Osteoblast (primary cell): Measurements from ENCODE around the gene JPT2. TPM values are rescaled to one million over a fixed set of nuclear protein-coding genes. Genes with fewer than 3 reads are reported as not detected.

Experiments
- DNase-seq: peaks from one replicate; pipeline ENCODE4 v3.0.0; 2011; ENCODE audit warnings: low spot score, mixed read lengths; ENCODE audit not compliant: insufficient read length; ENCODE audit errors: missing footprints
- H2AFZ ChIP-seq: 2 replicates; pipeline ENCODE4 v1.6.0; 2011; ENCODE audit warnings: mild to moderate bottlenecking, low read length
- H3K27ac ChIP-seq: 2 replicates; pipeline ENCODE4 v1.5.1; 2011; ENCODE audit warnings: mild to moderate bottlenecking, low read depth, low read length, moderate library complexity
- H3K27me3 ChIP-seq: 2 replicates; pipeline ENCODE4 v1.6.0; 2012; ENCODE audit warnings: mild to moderate bottlenecking, control low read depth, inconsistent platforms, low read length, moderate library complexity; ENCODE audit not compliant: insufficient read depth
- H3K36me3 ChIP-seq: 2 replicates; pipeline ENCODE4 v1.5.1; 2011; ENCODE audit warnings: mild to moderate bottlenecking, low read length, control low read depth, moderate library complexity; ENCODE audit not compliant: insufficient read depth
- H3K4me1 ChIP-seq: 2 replicates; pipeline ENCODE4 v1.5.1; 2011; ENCODE audit warnings: mild to moderate bottlenecking, low read length, control low read depth, moderate library complexity; ENCODE audit not compliant: insufficient read depth
- H3K4me2 ChIP-seq: 2 replicates; pipeline ENCODE4 v1.6.0; 2011; ENCODE audit warnings: mild to moderate bottlenecking, low read length; ENCODE audit not compliant: insufficient read depth
- H3K4me3 ChIP-seq: fragments of 200-600 bp; sonication (generic); 3 replicates; pipeline ENCODE4 v1.5.1; 2012; ENCODE audit warnings: mild to moderate bottlenecking, low read length, inconsistent platforms; ENCODE audit not compliant: insufficient read depth
- H3K79me2 ChIP-seq: 2 replicates; pipeline ENCODE4 v1.6.0; 2012; ENCODE audit warnings: mild to moderate bottlenecking, low read length, control low read depth, inconsistent platforms; ENCODE audit not compliant: insufficient read depth
- H3K9me3 ChIP-seq: 2 replicates; pipeline ENCODE4 v1.5.1; 2011; ENCODE audit warnings: low read depth, low read length, control low read depth
- H4K20me1 ChIP-seq: 2 replicates; pipeline ENCODE4 v1.6.0; 2012; ENCODE audit warnings: mild to moderate bottlenecking, low read length, control low read depth; ENCODE audit not compliant: insufficient read depth
- total RNA-seq: library from RNA; depleted of rRNA; stranded (reverse); fragments of >200 nt; gene quantifications from 2 replicates; pipeline ENCODE4 v1.2.3, GENCODE V29; 2012
- TF ChIP-seq, protein P1 (sequence below): IDR thresholded peaks from 2 replicates; pipeline ENCODE4 v1.5.1; 2011; ENCODE audit warnings: mild to moderate bottlenecking, low read depth, low read length, moderate library complexity; ENCODE audit errors: extremely low read depth

JPT2 gene
- total RNA-seq, 1 donor = 22.8 TPM

DNA sequence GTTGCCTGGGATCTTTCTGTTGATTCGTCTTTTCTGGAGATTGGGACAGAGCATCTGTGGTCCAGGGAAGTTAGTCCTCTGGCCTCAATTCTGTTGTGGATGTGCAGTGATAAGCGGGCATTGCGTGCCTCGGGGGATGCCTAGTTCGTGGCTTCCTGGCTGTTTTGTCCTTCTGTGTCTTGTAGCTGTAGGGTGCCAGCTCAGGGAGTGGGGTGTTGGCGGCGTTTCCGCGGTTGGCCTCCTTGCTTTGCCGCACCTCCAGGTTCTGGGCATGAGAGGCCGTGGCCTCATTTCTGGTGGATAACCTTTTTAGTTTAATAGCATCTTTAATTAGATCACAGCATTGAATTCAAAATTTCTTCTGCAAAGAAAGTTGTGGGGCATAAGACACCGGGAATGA lies 1.4 kb upstream of the JPT2 start:
- no peak overlapping the region for H3K27ac ChIP-seq
- H3K36me3 ChIP-seq = peaks cover 28% of the 10 kb centered on the region
- peaks cover 13% of the 10 kb centered on the region for H3K4me1 ChIP-seq
- no peaks in the 10 kb centered on the region for H3K9me3 ChIP-seq
- H3K79me2 ChIP-seq = peaks cover 33% of the 10 kb centered on the region
- H4K20me1 ChIP-seq = peaks cover 12% of the 10 kb centered on the region
- no peak overlapping the region for H3K4me2 ChIP-seq
- H3K27me3 ChIP-seq = no peaks in the 10 kb centered on the region
- TF ChIP-seq, protein P1, sequence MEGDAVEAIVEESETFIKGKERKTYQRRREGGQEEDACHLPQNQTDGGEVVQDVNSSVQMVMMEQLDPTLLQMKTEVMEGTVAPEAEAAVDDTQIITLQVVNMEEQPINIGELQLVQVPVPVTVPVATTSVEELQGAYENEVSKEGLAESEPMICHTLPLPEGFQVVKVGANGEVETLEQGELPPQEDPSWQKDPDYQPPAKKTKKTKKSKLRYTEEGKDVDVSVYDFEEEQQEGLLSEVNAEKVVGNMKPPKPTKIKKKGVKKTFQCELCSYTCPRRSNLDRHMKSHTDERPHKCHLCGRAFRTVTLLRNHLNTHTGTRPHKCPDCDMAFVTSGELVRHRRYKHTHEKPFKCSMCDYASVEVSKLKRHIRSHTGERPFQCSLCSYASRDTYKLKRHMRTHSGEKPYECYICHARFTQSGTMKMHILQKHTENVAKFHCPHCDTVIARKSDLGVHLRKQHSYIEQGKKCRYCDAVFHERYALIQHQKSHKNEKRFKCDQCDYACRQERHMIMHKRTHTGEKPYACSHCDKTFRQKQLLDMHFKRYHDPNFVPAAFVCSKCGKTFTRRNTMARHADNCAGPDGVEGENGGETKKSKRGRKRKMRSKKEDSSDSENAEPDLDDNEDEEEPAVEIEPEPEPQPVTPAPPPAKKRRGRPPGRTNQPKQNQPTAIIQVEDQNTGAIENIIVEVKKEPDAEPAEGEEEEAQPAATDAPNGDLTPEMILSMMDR = no peak
- H3K4me3 ChIP-seq = no peak overlapping the region
- no peak overlapping the region for H2AFZ ChIP-seq
- DNase-seq = no peak

DNA sequence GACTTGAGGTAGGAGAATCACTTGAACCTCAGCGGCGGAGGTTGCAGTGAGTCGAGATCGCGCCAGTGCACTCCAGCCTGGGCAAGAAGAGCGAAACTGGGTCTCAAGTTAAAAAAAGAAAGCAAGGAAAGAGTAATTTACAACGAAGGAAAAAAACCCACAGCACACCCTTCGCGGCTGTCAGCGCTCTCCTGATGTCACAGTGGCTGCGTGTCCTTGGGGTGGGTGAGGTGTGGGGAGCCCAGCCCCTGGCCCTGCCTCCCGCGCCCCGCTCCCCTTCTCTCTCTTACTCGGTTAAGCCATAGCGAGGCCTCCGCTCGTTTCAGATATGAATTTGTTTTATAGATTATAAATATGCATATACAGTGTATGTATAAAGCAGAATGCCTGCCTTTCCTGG lies 740 bp upstream of the JPT2 start:
- H2AFZ ChIP-seq = no peak overlapping the region
- DNase-seq = peak; percentile 29
- H3K79me2 ChIP-seq = peaks cover 39% of the 10 kb centered on the region
- peaks cover 12% of the 10 kb centered on the region for H4K20me1 ChIP-seq
- TF ChIP-seq, protein P1 = no peak
- peaks cover 13% of the 10 kb centered on the region for H3K4me1 ChIP-seq
- no peaks in the 10 kb centered on the region for H3K9me3 ChIP-seq
- H3K36me3 ChIP-seq = peaks cover 21% of the 10 kb centered on the region
- H3K27ac ChIP-seq = no peak overlapping the region
- no peak overlapping the region for H3K4me3 ChIP-seq
- no peaks in the 10 kb centered on the region for H3K27me3 ChIP-seq
- peak overlapping the region; percentile 66 for H3K4me2 ChIP-seq

DNA sequence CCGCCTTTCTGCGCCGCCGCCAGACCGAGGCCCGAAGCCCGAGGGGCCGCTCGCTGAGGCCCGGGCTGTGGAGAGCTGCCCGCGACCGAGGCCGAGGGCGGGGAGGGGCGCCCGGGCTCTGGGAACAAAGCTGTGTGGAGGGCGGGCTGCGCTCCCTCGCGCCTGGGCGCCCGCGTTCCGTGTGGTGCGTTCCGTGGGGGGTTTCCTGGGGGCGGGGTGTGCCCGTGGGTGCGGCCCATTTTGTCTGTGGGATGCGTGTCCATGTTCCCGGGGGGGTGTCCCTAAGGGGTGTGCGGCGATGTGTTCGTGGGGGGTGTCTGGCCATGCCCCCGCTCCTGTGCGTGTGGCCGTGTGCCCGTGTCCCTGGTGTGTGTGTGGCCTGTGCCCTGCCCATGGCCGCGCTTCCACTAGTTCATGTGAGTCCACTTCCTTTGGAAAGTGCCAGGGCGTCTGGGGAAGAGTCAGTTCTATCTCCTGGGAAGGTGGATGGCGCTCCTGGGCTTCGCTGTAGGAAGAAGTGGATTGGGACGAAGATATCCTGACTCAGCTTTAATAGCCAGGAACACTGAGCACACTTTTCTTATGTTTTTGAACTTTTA lies 520 bp downstream of the JPT2 start:
- TF ChIP-seq, protein P1 = no peak
- Histone ChIP-seq H4K20me1 (peaks cover 12% of the 10 kb centered on the region), H3K4me3 (peak overlapping the region; percentile 79), H3K4me2 (peak overlapping the region; percentile 82), H3K36me3 (peaks cover 17% of the 10 kb centered on the region), H2AFZ (peak overlapping the region; percentile 32), H3K4me1 (peaks cover 13% of the 10 kb centered on the region), H3K27ac (peak overlapping the region; percentile 65), H3K79me2 (peaks cover 50% of the 10 kb centered on the region), H3K27me3 (no peaks in the 10 kb centered on the region), H3K9me3 (no peaks in the 10 kb centered on the region)
- no peak for DNase-seq

DNA sequence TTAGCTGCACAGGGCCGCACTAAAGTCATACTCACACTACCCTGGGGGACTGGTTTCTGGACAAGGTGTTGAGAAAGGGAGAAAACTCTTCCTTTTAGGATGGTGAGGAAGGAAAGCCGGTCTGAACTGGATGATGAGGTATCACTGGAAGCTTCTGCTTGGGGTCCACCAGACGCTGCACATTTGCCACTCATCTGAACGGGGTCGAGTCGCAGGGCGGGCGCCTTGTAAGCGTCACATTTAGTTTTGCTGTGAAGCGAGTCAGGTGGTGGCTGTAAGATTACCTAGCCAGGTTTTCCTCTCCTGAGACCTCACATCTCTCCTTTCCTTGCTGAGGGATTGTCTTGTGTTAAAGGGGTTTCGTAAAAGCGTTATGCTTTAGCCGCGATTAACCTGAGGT lies 2.3 kb downstream of the JPT2 start:
- no peaks in the 10 kb centered on the region for H4K20me1 ChIP-seq
- peaks cover 6% of the 10 kb centered on the region for H3K4me1 ChIP-seq
- peaks cover 67% of the 10 kb centered on the region for H3K79me2 ChIP-seq
- no peak overlapping the region for H2AFZ ChIP-seq
- no peaks in the 10 kb centered on the region for H3K9me3 ChIP-seq
- H3K4me3 ChIP-seq = no peak overlapping the region
- H3K27ac ChIP-seq = no peak overlapping the region
- H3K27me3 ChIP-seq = no peaks in the 10 kb centered on the region
- TF ChIP-seq, protein P1 = no peak
- DNase-seq = no peak
- H3K4me2 ChIP-seq = no peak overlapping the region
- H3K36me3 ChIP-seq = peaks cover 13% of the 10 kb centered on the region
